Upper lobe of left lung (tissue), 4 donors: Measurements from ENCODE around the gene SNCAIP.

Source experiments
- POLR2A ChIP-seq, 4 donors: fragments of 450-650 bp; IDR thresholded peaks; one replicate each; pipeline ENCODE4 v1.5.1; 2016 to 2017; ENCODE audit warnings: antibody characterized with exemption in 4 of 4, mild to moderate bottlenecking in 2 of 4
- POLR2AphosphoS5 ChIP-seq, 2 donors: sonication (generic); formaldehyde crosslinking; IDR thresholded peaks; one replicate each; pipeline ENCODE4 v1.5.1; 2017; ENCODE audit warnings: antibody characterized with exemption in 2 of 2
- TF ChIP-seq, protein P1 (sequence below), 6 experiments: fragments of 450-650 bp in 4 of 6; fragments of 200-600 bp in 2 of 6; sonication (generic) in 2 of 6; IDR thresholded peaks; one replicate each; pipeline ENCODE4 v1.5.1; 2016 to 2019; ENCODE audit warnings: antibody characterized with exemption in 6 of 6

GRCh38 chr5:122267185-122267584 lies 44.9 kb upstream of the SNCAIP start:
- TF ChIP-seq, protein P1, sequence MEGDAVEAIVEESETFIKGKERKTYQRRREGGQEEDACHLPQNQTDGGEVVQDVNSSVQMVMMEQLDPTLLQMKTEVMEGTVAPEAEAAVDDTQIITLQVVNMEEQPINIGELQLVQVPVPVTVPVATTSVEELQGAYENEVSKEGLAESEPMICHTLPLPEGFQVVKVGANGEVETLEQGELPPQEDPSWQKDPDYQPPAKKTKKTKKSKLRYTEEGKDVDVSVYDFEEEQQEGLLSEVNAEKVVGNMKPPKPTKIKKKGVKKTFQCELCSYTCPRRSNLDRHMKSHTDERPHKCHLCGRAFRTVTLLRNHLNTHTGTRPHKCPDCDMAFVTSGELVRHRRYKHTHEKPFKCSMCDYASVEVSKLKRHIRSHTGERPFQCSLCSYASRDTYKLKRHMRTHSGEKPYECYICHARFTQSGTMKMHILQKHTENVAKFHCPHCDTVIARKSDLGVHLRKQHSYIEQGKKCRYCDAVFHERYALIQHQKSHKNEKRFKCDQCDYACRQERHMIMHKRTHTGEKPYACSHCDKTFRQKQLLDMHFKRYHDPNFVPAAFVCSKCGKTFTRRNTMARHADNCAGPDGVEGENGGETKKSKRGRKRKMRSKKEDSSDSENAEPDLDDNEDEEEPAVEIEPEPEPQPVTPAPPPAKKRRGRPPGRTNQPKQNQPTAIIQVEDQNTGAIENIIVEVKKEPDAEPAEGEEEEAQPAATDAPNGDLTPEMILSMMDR (IDR thresholded peaks at IDR 0.05) = no peak
- TF ChIP-seq POLR2AphosphoS5 (IDR thresholded peaks at IDR 0.05) = no peak
- no peak for TF ChIP-seq POLR2A (IDR thresholded peaks at IDR 0.05)
